Measurements from ENCODE around the gene RPH3AL. TPM values are rescaled to one million over a fixed set of nuclear protein-coding genes. Genes with fewer than 3 reads are reported as not detected.

Gene RPH3AL
- total and polyA plus RNA-seq, 2 of the 8 experiments (the other 6 are each of a cell fraction or from before 2014, with no cell fraction given) = 5.6 to 5.8 TPM

- TF ChIP-seq ZNF274 (IDR thresholded peaks at IDR 0.05; ENCODE audit: borderline replicate concordance, extremely low read depth, low read length) (no peak), NRF1 (IDR thresholded peaks at IDR 0.05; ENCODE audit: low read depth, low read length) (no peak), CHD1 (IDR thresholded peaks at IDR 0.05; ENCODE audit: low read depth, low read length) (no peak)
Observed at GRCh38 chr17:180381-181244, 172.0 kb downstream of the RPH3AL start (continued).

All from H1 (cell line).